ENCODE results near the gene ERGIC1. TPM values are rescaled to one million over a fixed set of nuclear protein-coding genes. Genes with fewer than 3 reads are reported as not detected.

Gene ERGIC1
- total and polyA plus RNA-seq, 2 experiments from 2014 or later = 25.2 to 92.2 TPM

DNA sequence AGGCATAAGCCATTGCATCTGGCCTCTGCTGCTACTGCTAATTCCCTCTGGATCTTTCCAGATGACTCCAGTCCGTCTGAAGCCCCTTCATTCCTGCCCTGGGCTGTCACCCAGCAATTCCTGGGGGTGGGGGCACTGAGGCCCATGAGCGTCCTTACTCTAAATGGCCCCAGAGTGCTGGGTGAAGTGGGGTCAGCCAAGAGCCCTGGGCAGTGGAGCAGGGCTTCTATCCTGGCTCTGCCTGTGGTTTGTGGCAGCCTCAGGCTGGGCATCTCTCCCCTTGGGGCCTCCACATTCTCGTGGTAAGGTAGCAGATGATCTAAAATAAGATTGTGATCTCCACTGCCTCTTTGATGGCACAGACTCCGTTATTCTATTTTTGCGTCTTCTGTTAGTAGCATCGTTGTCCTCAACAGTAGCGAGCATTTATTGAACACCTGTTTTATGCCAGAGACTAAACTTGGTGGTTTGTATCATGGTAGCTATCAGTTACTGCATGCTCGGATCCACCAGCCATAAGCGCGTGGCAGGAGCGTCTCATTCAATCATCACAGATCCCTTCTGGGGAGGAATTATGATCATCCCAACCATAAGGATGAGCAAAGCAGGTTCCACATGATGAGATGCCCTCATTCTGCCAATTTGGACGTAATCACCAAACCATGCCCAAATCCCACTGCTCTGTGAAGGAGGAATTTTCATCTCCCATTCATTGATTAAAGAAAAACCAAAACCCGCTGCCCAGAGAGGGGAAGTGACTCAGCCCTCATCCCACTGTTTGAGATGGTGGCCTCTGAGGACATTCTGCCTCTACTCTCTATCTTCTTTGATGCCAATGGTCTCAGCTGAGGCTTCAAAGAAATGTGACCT lies 41.1 kb upstream of the ERGIC1 start:
- no peaks in the 10 kb centered on the region for H3K79me2 ChIP-seq (replicated peaks; ENCODE audit: insufficient read depth)
- H3K4me2 ChIP-seq = no peak overlapping the region
- no peaks in the 10 kb centered on the region for H3F3A ChIP-seq (replicated peaks; ENCODE audit: low read depth)
- peaks cover 13% of the 10 kb centered on the region for H3K4me1 Mint-ChIP-seq
- H2AFZ ChIP-seq = 0 out of 2 replicates have a peak overlapping the region, but pooled peaks have one; percentile 28
- no peaks in the 10 kb centered on the region for H3K9me2 ChIP-seq (ENCODE audit: insufficient read depth)
- TF ChIP-seq ZNF331 (CRISPR knock-in tag; IDR thresholded peaks at IDR 0.05; ENCODE audit: low read depth) (no peak), POLR2AphosphoS5 (IDR thresholded peaks at IDR 0.05; ENCODE audit: low read depth) (no peak), EZH2 (IDR thresholded peaks at IDR 0.05; ENCODE audit: low read depth, unreplicated experiment) (no peak), ZNF114 (CRISPR knock-in tag; IDR thresholded peaks at IDR 0.05) (no peak), NANOG (IDR thresholded peaks at IDR 0.05; ENCODE audit: borderline replicate concordance) (no peak), CREB1 (CRISPR knock-in tag; IDR thresholded peaks at IDR 0.05; ENCODE audit: low read depth) (no peak), EZH2phosphoT487 (IDR thresholded peaks at IDR 0.05; ENCODE audit: unreplicated experiment) (no peak), JUNB (IDR thresholded peaks at IDR 0.05; ENCODE audit: unreplicated experiment) (no peak), STAT1 (IDR thresholded peaks at IDR 0.05; ENCODE audit: unreplicated experiment) (no peak)
- TF ChIP-seq, protein P1, sequence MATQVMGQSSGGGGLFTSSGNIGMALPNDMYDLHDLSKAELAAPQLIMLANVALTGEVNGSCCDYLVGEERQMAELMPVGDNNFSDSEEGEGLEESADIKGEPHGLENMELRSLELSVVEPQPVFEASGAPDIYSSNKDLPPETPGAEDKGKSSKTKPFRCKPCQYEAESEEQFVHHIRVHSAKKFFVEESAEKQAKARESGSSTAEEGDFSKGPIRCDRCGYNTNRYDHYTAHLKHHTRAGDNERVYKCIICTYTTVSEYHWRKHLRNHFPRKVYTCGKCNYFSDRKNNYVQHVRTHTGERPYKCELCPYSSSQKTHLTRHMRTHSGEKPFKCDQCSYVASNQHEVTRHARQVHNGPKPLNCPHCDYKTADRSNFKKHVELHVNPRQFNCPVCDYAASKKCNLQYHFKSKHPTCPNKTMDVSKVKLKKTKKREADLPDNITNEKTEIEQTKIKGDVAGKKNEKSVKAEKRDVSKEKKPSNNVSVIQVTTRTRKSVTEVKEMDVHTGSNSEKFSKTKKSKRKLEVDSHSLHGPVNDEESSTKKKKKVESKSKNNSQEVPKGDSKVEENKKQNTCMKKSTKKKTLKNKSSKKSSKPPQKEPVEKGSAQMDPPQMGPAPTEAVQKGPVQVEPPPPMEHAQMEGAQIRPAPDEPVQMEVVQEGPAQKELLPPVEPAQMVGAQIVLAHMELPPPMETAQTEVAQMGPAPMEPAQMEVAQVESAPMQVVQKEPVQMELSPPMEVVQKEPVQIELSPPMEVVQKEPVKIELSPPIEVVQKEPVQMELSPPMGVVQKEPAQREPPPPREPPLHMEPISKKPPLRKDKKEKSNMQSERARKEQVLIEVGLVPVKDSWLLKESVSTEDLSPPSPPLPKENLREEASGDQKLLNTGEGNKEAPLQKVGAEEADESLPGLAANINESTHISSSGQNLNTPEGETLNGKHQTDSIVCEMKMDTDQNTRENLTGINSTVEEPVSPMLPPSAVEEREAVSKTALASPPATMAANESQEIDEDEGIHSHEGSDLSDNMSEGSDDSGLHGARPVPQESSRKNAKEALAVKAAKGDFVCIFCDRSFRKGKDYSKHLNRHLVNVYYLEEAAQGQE (IDR thresholded peaks at IDR 0.05; ENCODE audit: unreplicated experiment) = no peak
- TF ChIP-seq, protein P2, sequence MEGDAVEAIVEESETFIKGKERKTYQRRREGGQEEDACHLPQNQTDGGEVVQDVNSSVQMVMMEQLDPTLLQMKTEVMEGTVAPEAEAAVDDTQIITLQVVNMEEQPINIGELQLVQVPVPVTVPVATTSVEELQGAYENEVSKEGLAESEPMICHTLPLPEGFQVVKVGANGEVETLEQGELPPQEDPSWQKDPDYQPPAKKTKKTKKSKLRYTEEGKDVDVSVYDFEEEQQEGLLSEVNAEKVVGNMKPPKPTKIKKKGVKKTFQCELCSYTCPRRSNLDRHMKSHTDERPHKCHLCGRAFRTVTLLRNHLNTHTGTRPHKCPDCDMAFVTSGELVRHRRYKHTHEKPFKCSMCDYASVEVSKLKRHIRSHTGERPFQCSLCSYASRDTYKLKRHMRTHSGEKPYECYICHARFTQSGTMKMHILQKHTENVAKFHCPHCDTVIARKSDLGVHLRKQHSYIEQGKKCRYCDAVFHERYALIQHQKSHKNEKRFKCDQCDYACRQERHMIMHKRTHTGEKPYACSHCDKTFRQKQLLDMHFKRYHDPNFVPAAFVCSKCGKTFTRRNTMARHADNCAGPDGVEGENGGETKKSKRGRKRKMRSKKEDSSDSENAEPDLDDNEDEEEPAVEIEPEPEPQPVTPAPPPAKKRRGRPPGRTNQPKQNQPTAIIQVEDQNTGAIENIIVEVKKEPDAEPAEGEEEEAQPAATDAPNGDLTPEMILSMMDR (conservative IDR thresholded peaks at IDR 0.05; ENCODE audit: low read depth in 2 of 2) = no peak
- TF ChIP-seq, protein P3, sequence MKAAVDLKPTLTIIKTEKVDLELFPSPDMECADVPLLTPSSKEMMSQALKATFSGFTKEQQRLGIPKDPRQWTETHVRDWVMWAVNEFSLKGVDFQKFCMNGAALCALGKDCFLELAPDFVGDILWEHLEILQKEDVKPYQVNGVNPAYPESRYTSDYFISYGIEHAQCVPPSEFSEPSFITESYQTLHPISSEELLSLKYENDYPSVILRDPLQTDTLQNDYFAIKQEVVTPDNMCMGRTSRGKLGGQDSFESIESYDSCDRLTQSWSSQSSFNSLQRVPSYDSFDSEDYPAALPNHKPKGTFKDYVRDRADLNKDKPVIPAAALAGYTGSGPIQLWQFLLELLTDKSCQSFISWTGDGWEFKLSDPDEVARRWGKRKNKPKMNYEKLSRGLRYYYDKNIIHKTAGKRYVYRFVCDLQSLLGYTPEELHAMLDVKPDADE (IDR thresholded peaks at IDR 0.05) = no peak
- TF ChIP-seq, protein P4, sequence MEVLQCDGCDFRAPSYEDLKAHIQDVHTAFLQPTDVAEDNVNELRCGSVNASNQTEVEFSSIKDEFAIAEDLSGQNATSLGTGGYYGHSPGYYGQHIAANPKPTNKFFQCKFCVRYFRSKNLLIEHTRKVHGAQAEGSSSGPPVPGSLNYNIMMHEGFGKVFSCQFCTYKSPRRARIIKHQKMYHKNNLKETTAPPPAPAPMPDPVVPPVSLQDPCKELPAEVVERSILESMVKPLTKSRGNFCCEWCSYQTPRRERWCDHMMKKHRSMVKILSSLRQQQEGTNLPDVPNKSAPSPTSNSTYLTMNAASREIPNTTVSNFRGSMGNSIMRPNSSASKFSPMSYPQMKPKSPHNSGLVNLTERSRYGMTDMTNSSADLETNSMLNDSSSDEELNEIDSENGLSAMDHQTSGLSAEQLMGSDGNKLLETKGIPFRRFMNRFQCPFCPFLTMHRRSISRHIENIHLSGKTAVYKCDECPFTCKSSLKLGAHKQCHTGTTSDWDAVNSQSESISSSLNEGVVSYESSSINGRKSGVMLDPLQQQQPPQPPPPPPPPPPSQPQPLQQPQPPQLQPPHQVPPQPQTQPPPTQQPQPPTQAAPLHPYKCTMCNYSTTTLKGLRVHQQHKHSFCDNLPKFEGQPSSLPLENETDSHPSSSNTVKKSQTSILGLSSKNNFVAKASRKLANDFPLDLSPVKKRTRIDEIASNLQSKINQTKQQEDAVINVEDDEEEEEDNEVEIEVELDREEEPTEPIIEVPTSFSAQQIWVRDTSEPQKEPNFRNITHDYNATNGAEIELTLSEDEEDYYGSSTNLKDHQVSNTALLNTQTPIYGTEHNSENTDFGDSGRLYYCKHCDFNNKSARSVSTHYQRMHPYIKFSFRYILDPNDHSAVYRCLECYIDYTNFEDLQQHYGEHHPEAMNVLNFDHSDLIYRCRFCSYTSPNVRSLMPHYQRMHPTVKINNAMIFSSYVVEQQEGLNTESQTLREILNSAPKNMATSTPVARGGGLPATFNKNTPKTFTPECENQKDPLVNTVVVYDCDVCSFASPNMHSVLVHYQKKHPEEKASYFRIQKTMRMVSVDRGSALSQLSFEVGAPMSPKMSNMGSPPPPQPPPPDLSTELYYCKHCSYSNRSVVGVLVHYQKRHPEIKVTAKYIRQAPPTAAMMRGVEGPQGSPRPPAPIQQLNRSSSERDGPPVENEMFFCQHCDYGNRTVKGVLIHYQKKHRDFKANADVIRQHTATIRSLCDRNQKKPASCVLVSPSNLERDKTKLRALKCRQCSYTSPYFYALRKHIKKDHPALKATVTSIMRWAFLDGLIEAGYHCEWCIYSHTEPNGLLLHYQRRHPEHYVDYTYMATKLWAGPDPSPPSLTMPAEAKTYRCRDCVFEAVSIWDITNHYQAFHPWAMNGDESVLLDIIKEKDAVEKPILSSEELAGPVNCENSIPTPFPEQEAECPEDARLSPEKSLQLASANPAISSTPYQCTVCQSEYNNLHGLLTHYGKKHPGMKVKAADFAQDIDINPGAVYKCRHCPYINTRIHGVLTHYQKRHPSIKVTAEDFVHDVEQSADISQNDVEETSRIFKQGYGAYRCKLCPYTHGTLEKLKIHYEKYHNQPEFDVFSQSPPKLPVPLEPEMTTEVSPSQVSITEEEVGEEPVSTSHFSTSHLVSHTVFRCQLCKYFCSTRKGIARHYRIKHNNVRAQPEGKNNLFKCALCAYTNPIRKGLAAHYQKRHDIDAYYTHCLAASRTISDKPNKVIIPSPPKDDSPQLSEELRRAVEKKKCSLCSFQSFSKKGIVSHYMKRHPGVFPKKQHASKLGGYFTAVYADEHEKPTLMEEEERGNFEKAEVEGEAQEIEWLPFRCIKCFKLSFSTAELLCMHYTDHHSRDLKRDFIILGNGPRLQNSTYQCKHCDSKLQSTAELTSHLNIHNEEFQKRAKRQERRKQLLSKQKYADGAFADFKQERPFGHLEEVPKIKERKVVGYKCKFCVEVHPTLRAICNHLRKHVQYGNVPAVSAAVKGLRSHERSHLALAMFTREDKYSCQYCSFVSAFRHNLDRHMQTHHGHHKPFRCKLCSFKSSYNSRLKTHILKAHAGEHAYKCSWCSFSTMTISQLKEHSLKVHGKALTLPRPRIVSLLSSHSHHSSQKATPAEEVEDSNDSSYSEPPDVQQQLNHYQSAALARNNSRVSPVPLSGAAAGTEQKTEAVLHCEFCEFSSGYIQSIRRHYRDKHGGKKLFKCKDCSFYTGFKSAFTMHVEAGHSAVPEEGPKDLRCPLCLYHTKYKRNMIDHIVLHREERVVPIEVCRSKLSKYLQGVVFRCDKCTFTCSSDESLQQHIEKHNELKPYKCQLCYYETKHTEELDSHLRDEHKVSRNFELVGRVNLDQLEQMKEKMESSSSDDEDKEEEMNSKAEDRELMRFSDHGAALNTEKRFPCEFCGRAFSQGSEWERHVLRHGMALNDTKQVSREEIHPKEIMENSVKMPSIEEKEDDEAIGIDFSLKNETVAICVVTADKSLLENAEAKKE (CRISPR knock-in tag; IDR thresholded peaks at IDR 0.05) = no peak
- peaks cover 13% of the 10 kb centered on the region; the same call in 1 of the 2 replicates for H3K4me1 ChIP-seq (ENCODE audit: insufficient read depth)
- no peak overlapping the region for H3K27ac Mint-ChIP-seq
- no peak overlapping the region for H3K4me3 ChIP-seq
- H4K20me1 ChIP-seq (replicated peaks; ENCODE audit: insufficient read depth) = no peaks in the 10 kb centered on the region; the same call in 1 of the 2 replicates
- no peak overlapping the region for H3K4me3 Mint-ChIP-seq
- no peak for ATAC-seq
- H3K36me3 Mint-ChIP-seq (ENCODE audit: low read depth) = no peaks in the 10 kb centered on the region
- peaks cover 8% of the 10 kb centered on the region for H3K27me3 Mint-ChIP-seq (ENCODE audit: insufficient read depth, low read depth, poor library complexity)
- no peaks in the 10 kb centered on the region for H3K27me3 ChIP-seq (ENCODE audit: insufficient read depth)
- H3K9me3 Mint-ChIP-seq = no peaks in the 10 kb centered on the region
- H3K36me3 ChIP-seq (ENCODE audit: insufficient read depth) = no peaks in the 10 kb centered on the region
- DNase-seq (ENCODE audit: low spot score) = no peak
- no peak overlapping the region for H3K27ac ChIP-seq (ENCODE audit: low read depth)
